ENCODE results near the gene PLOD3.

The PLOD3 gene

GRCh38 chr7:101220295-101220694 lies 2.9 kb upstream of the PLOD3 start:
- no peak overlapping the region for H3K9ac ChIP-seq (ENCODE audit: low read length)
- no peaks in the 10 kb centered on the region; the same call in 1 of the 2 replicates for H3K79me2 ChIP-seq (ENCODE audit: insufficient read depth, low read length)
- no peaks in the 10 kb centered on the region for H3F3A ChIP-seq (ENCODE audit: insufficient read depth, low read length)
- H3K4me2 ChIP-seq (ENCODE audit: low read length): no peak overlapping the region
- H3K27ac ChIP-seq (ENCODE audit: low read depth, low read length, poor library complexity, severe bottlenecking): no peak overlapping the region
- no peak overlapping the region for H3K4me3 ChIP-seq (ENCODE audit: low read depth, low read length, poor library complexity, severe bottlenecking)
- TF ChIP-seq CTCF (IDR thresholded peaks at IDR 0.05; ENCODE audit: low read length): no peak
- no peak for TF ChIP-seq EZH2 (IDR thresholded peaks at IDR 0.05; ENCODE audit: borderline replicate concordance, low read length)
- peaks cover 28% of the 10 kb centered on the region for H3K36me3 ChIP-seq (ENCODE audit: insufficient read depth, low read length)
- H3K4me1 ChIP-seq (ENCODE audit: insufficient read depth, low read length, severe bottlenecking): peaks cover 26% of the 10 kb centered on the region
- no peaks in the 10 kb centered on the region for H3K9me3 ChIP-seq (ENCODE audit: low read length)
- no peaks in the 10 kb centered on the region for H4K20me1 ChIP-seq (ENCODE audit: insufficient read depth, low read length)
- H3K9me2 ChIP-seq (ENCODE audit: low read depth, low read length): no peaks in the 10 kb centered on the region
- H2AFZ ChIP-seq (ENCODE audit: low read length): no peak overlapping the region
- H3K27me3 ChIP-seq (ENCODE audit: insufficient read depth, low read length): no peaks in the 10 kb centered on the region

GRCh38 chr7:101218236-101219125 lies 1.1 kb upstream of the PLOD3 start:
- TF ChIP-seq CTCF (IDR thresholded peaks at IDR 0.05; ENCODE audit: low read length) (no peak), EZH2 (IDR thresholded peaks at IDR 0.05; ENCODE audit: borderline replicate concordance, low read length) (no peak)
- Histone ChIP-seq H3K4me3 (ENCODE audit: low read depth, low read length, poor library complexity, severe bottlenecking) (peak overlapping the region; percentile 85), H3K27ac (ENCODE audit: low read depth, low read length, poor library complexity, severe bottlenecking) (no peak overlapping the region)

GRCh38 chr7:101216860-101217387 lies 457 bp downstream of the PLOD3 start:
- peak overlapping the region; percentile 85 for H3K4me3 ChIP-seq (ENCODE audit: low read depth, low read length, poor library complexity, severe bottlenecking)
- TF ChIP-seq EZH2 (IDR thresholded peaks at IDR 0.05; ENCODE audit: borderline replicate concordance, low read length) (no peak), CTCF (IDR thresholded peaks at IDR 0.05; ENCODE audit: low read length) (peak; percentile 24; the same call in 1 of the 2 replicates)
- no peaks in the 10 kb centered on the region for H3K9me2 ChIP-seq (ENCODE audit: low read depth, low read length)
- H3K9me3 ChIP-seq (ENCODE audit: low read length): no peaks in the 10 kb centered on the region
- H3K9ac ChIP-seq (ENCODE audit: low read length): peak overlapping the region; percentile 82
- no peak overlapping the region for H2AFZ ChIP-seq (ENCODE audit: low read length)
- no peaks in the 10 kb centered on the region; the same call in 1 of the 2 replicates for H3K79me2 ChIP-seq (ENCODE audit: insufficient read depth, low read length)
- H3K27me3 ChIP-seq (ENCODE audit: insufficient read depth, low read length): no peaks in the 10 kb centered on the region
- H3F3A ChIP-seq (ENCODE audit: insufficient read depth, low read length): no peaks in the 10 kb centered on the region
- H3K27ac ChIP-seq (ENCODE audit: low read depth, low read length, poor library complexity, severe bottlenecking): no peak overlapping the region
- no peaks in the 10 kb centered on the region for H4K20me1 ChIP-seq (ENCODE audit: insufficient read depth, low read length)
- peak overlapping the region; percentile 97 for H3K4me2 ChIP-seq (ENCODE audit: low read length)
- H3K36me3 ChIP-seq (ENCODE audit: insufficient read depth, low read length): no peaks in the 10 kb centered on the region
- peaks cover 31% of the 10 kb centered on the region for H3K4me1 ChIP-seq (ENCODE audit: insufficient read depth, low read length, severe bottlenecking)

More at GRCh38 chr7:101218236-101219125, 1.1 kb upstream of the PLOD3 start:
- Histone ChIP-seq H3K27me3 (ENCODE audit: insufficient read depth, low read length) (no peaks in the 10 kb centered on the region), H3K4me1 (ENCODE audit: insufficient read depth, low read length, severe bottlenecking) (peaks cover 31% of the 10 kb centered on the region), H3K9me2 (ENCODE audit: low read depth, low read length) (no peaks in the 10 kb centered on the region), H2AFZ (ENCODE audit: low read length) (no peak overlapping the region), H3K79me2 (ENCODE audit: insufficient read depth, low read length) (no peaks in the 10 kb centered on the region; the same call in 1 of the 2 replicates), H3F3A (ENCODE audit: insufficient read depth, low read length) (no peaks in the 10 kb centered on the region), H3K4me2 (ENCODE audit: low read length) (peak overlapping the region; percentile 97), H3K9ac (ENCODE audit: low read length) (peak overlapping the region; percentile 77), H3K36me3 (ENCODE audit: insufficient read depth, low read length) (peaks cover 10% of the 10 kb centered on the region; the same call in 1 of the 2 replicates), H3K9me3 (ENCODE audit: low read length) (no peaks in the 10 kb centered on the region), H4K20me1 (ENCODE audit: insufficient read depth, low read length) (no peaks in the 10 kb centered on the region)
